ENCODE data around the gene TERB1. TPM values are rescaled to one million over a fixed set of nuclear protein-coding genes. Genes with fewer than 3 reads are reported as not detected.

TERB1 gene
- total RNA-seq, 2 experiments from 2014 or later = 0.14 TPM; not detected in 1

DNA sequence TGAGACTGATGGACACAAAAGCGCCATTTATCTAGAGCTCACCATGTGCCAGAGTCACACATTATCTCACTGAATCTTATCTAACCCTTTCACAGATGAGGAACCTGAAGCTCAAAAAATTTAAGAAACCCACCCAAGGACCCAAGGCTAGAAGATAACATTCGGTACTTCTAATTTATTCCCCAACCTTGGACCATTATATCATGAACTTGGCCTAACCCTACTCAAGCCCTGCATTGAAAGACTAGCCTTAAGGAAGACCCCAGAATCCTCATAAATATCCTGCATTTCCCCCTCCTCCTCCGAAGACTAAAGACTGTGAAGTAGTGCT is 49.4 kb downstream of the TERB1 start:
- H3K9me3 Mint-ChIP-seq = no peaks in the 10 kb centered on the region
- H3K4me3 Mint-ChIP-seq = peak overlapping the region; percentile 82
- CTCF ChIA-PET = interaction anchor here (0.7 to 3.6 kb wide), 29 partner anchors 9 to 345 kb away, joined by 3 to 25 read pairs (median 5); partner anchors contain the start of genes CMTM4 and NAE1
- TF ChIP-seq, protein P1, sequence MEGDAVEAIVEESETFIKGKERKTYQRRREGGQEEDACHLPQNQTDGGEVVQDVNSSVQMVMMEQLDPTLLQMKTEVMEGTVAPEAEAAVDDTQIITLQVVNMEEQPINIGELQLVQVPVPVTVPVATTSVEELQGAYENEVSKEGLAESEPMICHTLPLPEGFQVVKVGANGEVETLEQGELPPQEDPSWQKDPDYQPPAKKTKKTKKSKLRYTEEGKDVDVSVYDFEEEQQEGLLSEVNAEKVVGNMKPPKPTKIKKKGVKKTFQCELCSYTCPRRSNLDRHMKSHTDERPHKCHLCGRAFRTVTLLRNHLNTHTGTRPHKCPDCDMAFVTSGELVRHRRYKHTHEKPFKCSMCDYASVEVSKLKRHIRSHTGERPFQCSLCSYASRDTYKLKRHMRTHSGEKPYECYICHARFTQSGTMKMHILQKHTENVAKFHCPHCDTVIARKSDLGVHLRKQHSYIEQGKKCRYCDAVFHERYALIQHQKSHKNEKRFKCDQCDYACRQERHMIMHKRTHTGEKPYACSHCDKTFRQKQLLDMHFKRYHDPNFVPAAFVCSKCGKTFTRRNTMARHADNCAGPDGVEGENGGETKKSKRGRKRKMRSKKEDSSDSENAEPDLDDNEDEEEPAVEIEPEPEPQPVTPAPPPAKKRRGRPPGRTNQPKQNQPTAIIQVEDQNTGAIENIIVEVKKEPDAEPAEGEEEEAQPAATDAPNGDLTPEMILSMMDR (IDR thresholded peaks at IDR 0.05) = peak; percentile 44
- DNase-seq = no peak
- peaks cover 37% of the 10 kb centered on the region for H3K4me1 Mint-ChIP-seq (ENCODE audit: low read depth)
- peaks cover 5% of the 10 kb centered on the region for H3K27me3 Mint-ChIP-seq
- peak overlapping the region; percentile 78 for H3K27ac Mint-ChIP-seq
- no peak for ATAC-seq
- intact Hi-C loops (cut with micrococcal nuclease) = no loop called here
- POLR2A ChIA-PET = interaction anchor here (0.6 to 2.3 kb wide), 6 partner anchors 10 to 157 kb away, joined by 3 to 8 read pairs (median 4); no protein-coding TSS in a partner anchor
- peaks cover 15% of the 10 kb centered on the region for H3K36me3 Mint-ChIP-seq (ENCODE audit: low read depth)

DNA sequence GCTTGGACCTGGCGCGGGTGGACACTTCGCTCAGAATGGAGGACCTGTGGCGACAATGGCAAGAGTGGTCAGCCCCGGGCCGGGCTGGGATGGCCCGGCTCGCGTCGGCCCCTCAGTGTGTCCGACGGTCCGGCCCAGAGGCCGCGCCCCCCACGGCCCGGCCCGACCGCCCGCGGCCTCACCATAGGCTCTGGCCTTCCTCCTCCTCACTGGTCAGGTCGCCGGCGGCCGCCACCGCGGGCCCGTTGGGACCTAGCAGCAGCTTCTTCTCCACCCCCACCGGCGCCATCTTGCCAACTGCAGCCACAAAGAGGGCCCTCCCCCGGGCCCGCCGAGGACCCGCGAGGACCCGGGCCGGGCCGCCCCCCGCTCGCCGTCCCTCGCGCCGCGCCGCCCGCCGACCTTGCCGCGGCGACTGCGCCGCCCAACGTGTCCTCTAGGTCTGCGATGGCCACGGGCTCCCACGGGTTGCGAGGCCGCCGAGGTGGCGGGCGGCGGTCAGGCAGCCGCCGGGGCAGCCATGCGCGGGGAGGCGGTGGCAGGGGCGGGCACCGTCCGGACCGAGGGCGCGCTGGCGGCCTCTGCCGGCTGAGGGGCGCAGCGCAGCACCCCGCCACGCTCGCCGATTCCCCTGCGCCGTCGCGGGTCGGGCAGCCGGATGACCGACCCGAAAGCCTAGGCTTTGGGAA is 49.9 kb downstream of the TERB1 start, which contains the start of gene DYNC1LI2:
Gene DYNC1LI2 (minus strand): TSS at position 307 of the 689 bp plus-strand sequence. CDS start 18 bp downstream, at position 289.
- Mint-ChIP-seq H3K27ac (peak within 1 kb of the TSS; percentile 88), H3K4me1 (ENCODE audit: low read depth) (peaks cover 42% of the 10 kb centered on the region), H3K9me3 (no peaks in the 10 kb centered on the region), H3K36me3 (ENCODE audit: low read depth) (peaks cover 19% of the 10 kb centered on the region), H3K27me3 (peaks cover 5% of the 10 kb centered on the region), H3K4me3 (peak within 1 kb of the TSS; percentile 82)
- ChIA-PET CTCF (interaction anchor here (0.6 to 3.6 kb wide), 33 partner anchors 8 to 345 kb away, joined by 3 to 25 read pairs (median 5); partner anchors contain the start of genes CMTM4 and NAE1), POLR2A (interaction anchor here (0.6 to 2.3 kb wide), 6 partner anchors 11 to 157 kb away, joined by 3 to 8 read pairs (median 4); no protein-coding TSS in a partner anchor)
- intact Hi-C loops (cut with micrococcal nuclease) = no loop called here
- peak; percentile 97 for ATAC-seq
- DNase-seq = peak; percentile 85
- TF ChIP-seq, protein P1 (IDR thresholded peaks at IDR 0.05) = peak; percentile 88

DNA sequence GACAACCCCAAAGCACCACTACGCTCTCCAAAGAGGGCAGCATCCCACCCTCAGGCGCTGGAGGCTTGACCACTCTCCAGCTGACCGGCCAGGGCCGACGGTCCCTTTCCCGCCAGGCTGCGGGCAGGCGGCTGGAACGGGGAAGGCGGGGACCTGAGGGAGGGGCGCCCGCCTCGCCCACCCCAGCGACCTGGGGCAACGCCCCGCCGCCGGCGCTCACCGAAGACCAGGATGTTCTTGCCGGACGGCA is 50.4 kb downstream of the TERB1 start:
- Mint-ChIP-seq H3K27ac (peak overlapping the region; percentile 60), H3K36me3 (ENCODE audit: low read depth) (peaks cover 22% of the 10 kb centered on the region), H3K4me3 (peak overlapping the region; percentile 82), H3K9me3 (no peaks in the 10 kb centered on the region), H3K4me1 (ENCODE audit: low read depth) (peaks cover 46% of the 10 kb centered on the region), H3K27me3 (peaks cover 5% of the 10 kb centered on the region)
- CTCF ChIA-PET = interaction anchor here (0.6 to 3.6 kb wide), 21 partner anchors 8 to 130 kb away, joined by 3 to 25 read pairs (median 6); partner anchors contain the start of genes CMTM4 and NAE1
- DNase-seq (peak; percentile 10), ATAC-seq (no peak)
- TF ChIP-seq, protein P1 (IDR thresholded peaks at IDR 0.05) = no peak
- POLR2A ChIA-PET = interaction anchor here (0.8 to 2.3 kb wide), 4 partner anchors 10 to 62 kb away, joined by 3 to 8 read pairs (median 4); no protein-coding TSS in a partner anchor
- intact Hi-C loops (cut with micrococcal nuclease) = no loop called here

DNA sequence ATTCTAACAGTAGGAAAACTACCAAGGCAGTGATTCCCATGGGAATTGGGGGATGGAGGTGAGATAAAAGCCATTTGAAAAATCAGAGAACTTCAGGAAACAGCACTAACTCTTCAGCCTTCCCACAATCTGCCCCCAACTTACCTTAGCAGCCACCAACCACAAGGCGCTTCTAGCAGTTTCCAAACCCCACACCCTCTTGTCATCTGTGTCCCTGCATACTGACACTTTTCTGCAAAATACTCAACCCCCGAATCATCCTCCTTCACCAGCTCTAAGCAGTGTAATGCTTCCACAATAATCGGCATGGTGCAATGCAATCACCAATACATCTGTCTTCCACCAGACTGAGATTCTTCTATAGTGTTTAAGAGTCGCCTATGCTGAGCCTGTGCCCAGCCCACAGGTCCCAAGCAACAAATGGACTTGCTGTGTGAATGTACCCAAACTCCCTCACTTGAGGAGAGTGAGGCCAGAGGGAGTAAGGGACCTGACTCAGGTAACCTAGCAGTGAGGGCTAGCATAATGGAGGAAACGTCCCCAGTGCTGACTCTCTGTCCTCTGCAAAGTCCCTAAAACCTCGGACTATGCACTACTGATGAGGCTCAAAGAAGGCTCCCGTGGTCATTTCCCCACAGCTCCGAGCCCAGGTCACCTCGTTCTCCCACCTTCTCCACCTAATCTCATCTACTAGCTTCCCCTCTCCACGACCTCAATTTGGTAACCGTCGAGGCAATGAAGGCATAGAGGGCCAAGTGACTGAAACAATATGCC is 50.9 kb downstream of the TERB1 start:
- Mint-ChIP-seq H3K4me3 (peak overlapping the region; percentile 82), H3K27ac (peak overlapping the region; percentile 60), H3K27me3 (peaks cover 5% of the 10 kb centered on the region), H3K36me3 (ENCODE audit: low read depth) (peaks cover 23% of the 10 kb centered on the region), H3K4me1 (ENCODE audit: low read depth) (peaks cover 47% of the 10 kb centered on the region), H3K9me3 (no peaks in the 10 kb centered on the region)
- POLR2A ChIA-PET = interaction anchor here (0.6 to 2.3 kb wide), 4 partner anchors 10 to 73 kb away, joined by 3 to 8 read pairs (median 4); no protein-coding TSS in a partner anchor
- DNase-seq (peak; percentile 30), ATAC-seq (no peak)
- intact Hi-C loops (cut with micrococcal nuclease) = no loop called here
- CTCF ChIA-PET = interaction anchor here (0.6 to 3.6 kb wide), 10 partner anchors 10 to 123 kb away, joined by 3 to 25 read pairs (median 5); no protein-coding TSS in a partner anchor
- TF ChIP-seq, protein P1 (IDR thresholded peaks at IDR 0.05) = no peak
